Upper lobe of left lung (tissue), 6 donors: ENCODE data around the gene NHERF1. TPM values are rescaled to one million over a fixed set of nuclear protein-coding genes. Genes with fewer than 3 reads are reported as not detected.

Source experiments
- ATAC-seq, 2 donors: fragments of 200-7000 bp; cut with Tn5 transposase; one replicate each; pipeline ENCODE4 v1.9.1; 2022; ENCODE audit warnings: mild to moderate bottlenecking in 2 of 2, moderate library complexity in 2 of 2; ENCODE audit not compliant: low FRiP score in 2 of 2
- DNase-seq, 2 donors: peaks; one replicate each; pipeline ENCODE4 v3.0.0-alpha.2; 2019 to 2020
- H3K27ac ChIP-seq, 4 donors: fragments of 200-600 bp; sonication (generic); one replicate each; pipeline ENCODE4 v1.5.1; 2016 to 2019
- H3K27me3 ChIP-seq, 4 donors: fragments of 200-600 bp; sonication (generic); one replicate each; pipeline ENCODE4 v1.5.1; 2017 to 2019
- H3K36me3 ChIP-seq, 4 donors: fragments of 200-600 bp; sonication (generic); one replicate each; pipeline ENCODE4 v1.5.1; 2016 to 2019
- H3K4me1 ChIP-seq, 4 donors: fragments of 200-600 bp; sonication (generic); one replicate each; pipeline ENCODE4 v1.5.1; 2018 to 2019
- H3K4me3 ChIP-seq, 4 donors: fragments of 200-600 bp; sonication (generic); one replicate each; pipeline ENCODE4 v1.5.1; 2017 to 2019; ENCODE audit warnings: mild to moderate bottlenecking in 2 of 4, moderate library complexity in 1 of 4
- H3K9me3 ChIP-seq, 4 donors: fragments of 200-600 bp; sonication (generic); one replicate each; pipeline ENCODE4 v1.5.1; 2018 to 2019
- CTCF ChIP-seq, 6 experiments: fragments of 450-650 bp in 4 of 6; fragments of 200-600 bp in 2 of 6; sonication (generic) in 2 of 6; IDR thresholded peaks; one replicate each; pipeline ENCODE4 v1.5.1; 2016 to 2019; ENCODE audit warnings: antibody characterized with exemption in 6 of 6
- EP300 ChIP-seq, 4 donors: sonication (generic); formaldehyde crosslinking; IDR thresholded peaks; one replicate each; pipeline ENCODE4 v1.5.1; 2017; ENCODE audit warnings: antibody characterized with exemption in 4 of 4, control low read depth in 2 of 4
- POLR2A ChIP-seq, 4 donors: fragments of 450-650 bp; IDR thresholded peaks; one replicate each; pipeline ENCODE4 v1.5.1; 2016 to 2017; ENCODE audit warnings: antibody characterized with exemption in 4 of 4, mild to moderate bottlenecking in 2 of 4
- POLR2AphosphoS5 ChIP-seq, 2 donors: sonication (generic); formaldehyde crosslinking; IDR thresholded peaks; one replicate each; pipeline ENCODE4 v1.5.1; 2017; ENCODE audit warnings: antibody characterized with exemption in 2 of 2
- WGBS, 2 donors: methylation state at CpG; one replicate each; pipeline ENCODE4 v1.1.5; 2017 to 2018; 5-methylcytosine and 5-hydroxymethylcytosine counted together
- total RNA-seq, 6 donors: library from RNA; depleted of rRNA in 4 of 6; stranded (reverse); fragments of >200 nt in 4 of 6; gene quantifications; one replicate each; pipeline versions ENCODE4 v1.1.0 to v1.2.1, GENCODE V29; 2016 to 2021
- donor health status: DM: no; HTN: no; CAD: no; lungs with moderate emphysema.
- donor health status: DM: no; HTN: yes; CAD: no; lungs with severe emphysema.

NHERF1 gene
- total RNA-seq, 6 donors from 2014 or later = 21.6 to 49.4 (median 34.8) TPM

- ATAC-seq (no peak), DNase-seq (no peak)
- Histone ChIP-seq H3K4me3 (no peak overlapping the region), H3K36me3 (peaks cover 0 to 28% (median 10%) of the 10 kb centered on the region in 4 donors), H3K27me3 (no peaks in the 10 kb centered on the region), H3K4me1 (peaks cover under 1 to 13% (median 5%) of the 10 kb centered on the region in 4 donors), H3K9me3 (no peaks in the 10 kb centered on the region), H3K27ac (no peak overlapping the region)
- WGBS, 2 donors = 75 to 79% methylated on average over 5 of the region's 5 CpGs
- no peak for TF ChIP-seq CTCF (IDR thresholded peaks at IDR 0.05)
- TF ChIP-seq EP300 (IDR thresholded peaks at IDR 0.05) = no peak
- no peak for TF ChIP-seq POLR2A (IDR thresholded peaks at IDR 0.05)
- no peak for TF ChIP-seq POLR2AphosphoS5 (IDR thresholded peaks at IDR 0.05)
These were observed 35.8 kb downstream of the NHERF1 start for GRCh38 chr17:74784125-74784810.

GRCh38 chr17:74785096-74785980 lies 36.9 kb downstream of the NHERF1 start:
- Histone ChIP-seq H3K27ac (no peak overlapping the region), H3K27me3 (no peaks in the 10 kb centered on the region), H3K4me3 (no peak overlapping the region), H3K4me1 (peaks cover 0 to 3% (median 0%) of the 10 kb centered on the region in 4 donors), H3K9me3 (no peaks in the 10 kb centered on the region), H3K36me3 (peaks cover 0 to 28% (median 11%) of the 10 kb centered on the region in 4 donors)
- no peak for DNase-seq
- no peak for ATAC-seq
- TF ChIP-seq POLR2A (IDR thresholded peaks at IDR 0.05) (no peak), EP300 (IDR thresholded peaks at IDR 0.05) (no peak), POLR2AphosphoS5 (IDR thresholded peaks at IDR 0.05) (no peak), CTCF (IDR thresholded peaks at IDR 0.05) (no peak)
- 86 to 94% methylated on average over 6 to 20 of the region's 21 CpGs for WGBS, 2 donors

GRCh38 chr17:74785981-74786360 lies 37.5 kb downstream of the NHERF1 start:
- DNase-seq (no peak), ATAC-seq (no peak)
- Histone ChIP-seq H3K4me3 (no peak overlapping the region), H3K27me3 (no peaks in the 10 kb centered on the region), H3K36me3 (peaks cover 0 to 34% (median 10%) of the 10 kb centered on the region in 4 donors), H3K27ac (no peak overlapping the region), H3K4me1 (peaks cover 1 to 2% (median 2%) of the 10 kb centered on the region in 4 donors), H3K9me3 (no peaks in the 10 kb centered on the region)
- TF ChIP-seq CTCF (IDR thresholded peaks at IDR 0.05) (no peak), POLR2AphosphoS5 (IDR thresholded peaks at IDR 0.05) (no peak), EP300 (IDR thresholded peaks at IDR 0.05) (no peak), POLR2A (IDR thresholded peaks at IDR 0.05) (no peak)
- 81 to 89% methylated on average over 8 to 9 of the region's 9 CpGs for WGBS, 2 donors

GRCh38 chr17:74786431-74787055 lies 38.1 kb downstream of the NHERF1 start:
- peak in 1 of 2 donors; percentile 70 for ATAC-seq

More at GRCh38 chr17:74786431-74787055, 38.1 kb downstream of the NHERF1 start:
- WGBS, 2 donors = 61 to 65% methylated on average over 16 of the region's 16 CpGs
- no peak for DNase-seq
- H3K36me3 ChIP-seq = peaks cover 0 to 35% (median 10%) of the 10 kb centered on the region in 4 donors
- no peak overlapping the region for H3K27ac ChIP-seq
- H3K4me1 ChIP-seq = peaks cover 6 to 7% (median 7%) of the 10 kb centered on the region in 4 donors
- no peaks in the 10 kb centered on the region for H3K27me3 ChIP-seq
- H3K9me3 ChIP-seq = no peaks in the 10 kb centered on the region
- no peak overlapping the region for H3K4me3 ChIP-seq
- no peak for TF ChIP-seq POLR2AphosphoS5 (IDR thresholded peaks at IDR 0.05)
